HUDEP-2 (cell line): ENCODE measurements around the gene KRT75.

Experiments used
- DNase-seq, 76 experiments: peaks; one replicate each; lab custom pipeline; 2025; ENCODE audit not compliant: unreplicated experiment in 76 of 76; lab: John Stamatoyannopoulos, UW

KRT75 gene

DNA sequence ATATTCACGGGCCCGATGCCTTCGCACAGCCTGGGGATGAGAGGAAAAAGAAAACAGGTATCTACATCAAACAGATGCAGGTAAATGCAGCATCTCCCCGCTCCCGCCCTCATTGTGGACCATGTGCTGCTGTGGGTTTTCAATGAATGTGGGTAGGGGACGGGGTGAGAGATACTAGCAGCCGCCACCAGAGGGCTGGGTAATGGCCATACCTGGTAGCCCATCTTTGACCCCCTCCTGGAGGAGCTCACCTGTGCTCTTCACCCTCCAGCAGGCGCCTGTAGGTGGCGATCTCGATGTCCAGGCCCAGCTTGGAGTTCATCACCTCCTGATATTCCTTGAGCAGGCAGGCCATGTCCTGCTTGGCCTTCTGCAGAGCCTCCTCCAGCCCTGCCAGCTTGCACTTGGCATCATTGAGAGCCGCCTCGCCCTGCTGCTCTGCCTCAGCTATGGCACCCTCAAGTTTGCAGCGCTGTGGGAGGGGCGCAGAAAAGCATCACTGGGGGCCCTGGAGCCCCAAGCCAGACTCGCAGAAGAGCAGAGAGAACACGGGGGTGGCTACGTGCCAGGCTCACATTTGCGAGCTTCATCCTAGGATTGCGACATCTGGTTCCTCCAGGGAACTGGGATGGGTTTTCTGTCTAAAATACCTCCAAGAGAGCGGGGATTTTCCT lies 38.3 kb downstream of the KRT75 start:
- DNase-seq: peak in 1 of 76 experiments; percentile 3

DNA sequence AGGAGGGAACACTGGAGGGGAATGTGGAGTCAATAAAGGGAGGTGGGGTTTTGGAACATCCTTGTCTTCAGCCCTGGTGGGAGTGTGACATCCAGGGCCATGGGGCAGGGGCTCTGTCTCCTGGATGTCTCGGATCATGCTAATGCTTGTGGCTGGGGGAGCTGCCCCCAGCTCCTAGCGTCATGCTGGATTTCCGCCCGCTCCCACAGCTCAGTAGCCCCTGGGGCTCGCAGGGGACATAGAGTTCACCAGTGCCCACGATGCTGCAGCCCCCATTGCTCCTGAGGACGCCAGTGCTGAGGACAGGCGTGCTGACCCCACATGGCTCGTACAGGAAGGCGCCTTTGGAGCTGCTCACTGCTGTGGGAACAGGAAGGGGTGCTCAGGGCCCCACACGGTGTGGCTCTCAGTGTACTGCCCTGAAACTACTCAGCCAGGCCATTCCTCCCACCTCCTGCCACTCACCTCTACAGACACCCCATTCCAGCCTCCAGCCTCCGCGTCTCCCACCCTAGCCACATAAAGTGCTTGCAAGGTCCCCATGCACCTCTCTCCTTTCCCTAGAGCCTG lies 39.2 kb downstream of the KRT75 start:
- DNase-seq: no peak

DNA sequence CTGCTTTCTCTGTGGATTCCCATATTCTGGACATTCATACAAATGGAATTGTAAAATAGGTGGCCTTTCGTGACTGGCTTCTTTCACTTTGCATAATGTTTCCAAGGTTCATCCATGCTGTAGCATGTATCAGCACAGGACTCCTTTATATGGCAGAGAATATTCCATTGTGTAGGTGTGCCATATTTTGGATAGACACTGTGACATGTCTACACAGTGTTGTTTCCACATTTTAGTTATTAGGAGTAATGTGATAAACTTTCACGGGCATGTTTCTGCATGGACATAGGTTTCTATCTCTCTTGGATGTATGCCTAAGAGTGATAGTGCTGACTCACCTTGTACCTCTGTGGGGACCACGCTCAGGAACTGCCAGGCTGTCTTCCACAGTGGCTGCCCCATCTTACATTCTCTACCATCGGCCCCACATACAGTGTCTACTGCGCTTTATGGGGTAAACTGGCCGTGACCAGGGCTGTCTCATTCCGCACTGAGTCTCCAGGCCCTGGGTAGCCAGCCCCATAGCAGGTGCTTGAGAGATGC lies 41.6 kb downstream of the KRT75 start:
- no peak for DNase-seq

DNA sequence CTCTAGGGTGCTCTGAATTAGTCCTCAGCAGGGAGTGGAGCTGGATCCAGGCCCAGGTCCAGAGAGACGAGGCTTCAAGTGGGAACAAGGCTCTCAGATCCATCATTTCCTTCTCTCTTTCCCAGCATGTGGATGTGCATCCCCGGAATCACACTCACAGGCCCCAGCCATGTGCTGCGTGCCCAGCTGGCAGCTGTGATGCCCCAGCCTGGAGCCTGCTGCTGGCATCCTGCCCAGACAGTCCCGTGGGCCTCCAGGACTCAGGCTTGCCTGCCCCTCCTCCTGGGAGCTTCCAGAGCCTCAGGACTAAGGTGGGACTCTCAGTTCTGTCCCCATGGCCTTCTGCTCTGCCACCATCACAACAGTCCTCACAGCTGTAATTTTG lies 42.6 kb downstream of the KRT75 start:
- no peak for DNase-seq

DNA sequence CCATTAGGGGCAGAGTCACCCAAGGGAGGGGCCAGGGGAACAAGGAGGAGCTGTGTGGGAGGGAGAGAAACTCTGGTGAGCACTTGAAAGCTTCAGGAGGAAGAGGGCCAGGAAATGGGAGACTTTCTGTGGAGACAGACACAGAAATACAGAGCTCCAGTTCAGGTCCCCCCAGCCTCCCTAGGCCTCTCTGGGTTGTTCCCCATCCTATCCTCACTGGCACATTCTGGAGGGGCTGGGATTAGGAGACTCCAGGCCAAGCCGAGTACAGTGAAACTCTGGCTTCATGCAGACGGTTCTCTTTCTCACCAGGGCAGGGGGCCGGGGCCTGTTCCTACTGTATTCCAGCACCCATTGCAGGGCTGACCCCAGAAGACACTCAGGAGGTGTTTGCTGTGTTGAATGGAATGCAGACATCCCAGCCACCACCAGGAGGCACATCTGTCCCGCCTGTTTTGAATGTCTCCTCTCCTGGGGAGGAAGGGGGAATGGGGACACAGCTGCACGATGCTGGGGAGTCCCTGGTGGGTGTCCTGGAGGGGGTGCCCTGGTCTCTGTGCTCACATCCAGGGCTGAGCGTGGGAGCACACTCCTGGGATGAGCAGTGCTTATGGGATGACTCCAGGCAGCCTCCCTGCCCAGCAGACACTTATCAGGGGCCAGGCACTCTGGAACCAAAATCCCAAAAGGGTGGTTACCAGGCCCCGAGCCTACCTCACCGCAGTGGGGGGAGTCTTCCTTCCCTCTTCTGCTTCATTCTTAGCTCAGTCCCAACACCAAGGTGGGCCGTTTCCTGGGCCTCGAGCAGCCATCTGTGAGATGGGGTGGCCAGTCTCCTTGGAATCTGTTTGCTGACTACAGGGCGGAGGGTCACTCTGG lies 43.2 kb downstream of the KRT75 start:
- DNase-seq: peak in 13 of 76 experiments; percentile 2 to 24 (median 7)

DNA sequence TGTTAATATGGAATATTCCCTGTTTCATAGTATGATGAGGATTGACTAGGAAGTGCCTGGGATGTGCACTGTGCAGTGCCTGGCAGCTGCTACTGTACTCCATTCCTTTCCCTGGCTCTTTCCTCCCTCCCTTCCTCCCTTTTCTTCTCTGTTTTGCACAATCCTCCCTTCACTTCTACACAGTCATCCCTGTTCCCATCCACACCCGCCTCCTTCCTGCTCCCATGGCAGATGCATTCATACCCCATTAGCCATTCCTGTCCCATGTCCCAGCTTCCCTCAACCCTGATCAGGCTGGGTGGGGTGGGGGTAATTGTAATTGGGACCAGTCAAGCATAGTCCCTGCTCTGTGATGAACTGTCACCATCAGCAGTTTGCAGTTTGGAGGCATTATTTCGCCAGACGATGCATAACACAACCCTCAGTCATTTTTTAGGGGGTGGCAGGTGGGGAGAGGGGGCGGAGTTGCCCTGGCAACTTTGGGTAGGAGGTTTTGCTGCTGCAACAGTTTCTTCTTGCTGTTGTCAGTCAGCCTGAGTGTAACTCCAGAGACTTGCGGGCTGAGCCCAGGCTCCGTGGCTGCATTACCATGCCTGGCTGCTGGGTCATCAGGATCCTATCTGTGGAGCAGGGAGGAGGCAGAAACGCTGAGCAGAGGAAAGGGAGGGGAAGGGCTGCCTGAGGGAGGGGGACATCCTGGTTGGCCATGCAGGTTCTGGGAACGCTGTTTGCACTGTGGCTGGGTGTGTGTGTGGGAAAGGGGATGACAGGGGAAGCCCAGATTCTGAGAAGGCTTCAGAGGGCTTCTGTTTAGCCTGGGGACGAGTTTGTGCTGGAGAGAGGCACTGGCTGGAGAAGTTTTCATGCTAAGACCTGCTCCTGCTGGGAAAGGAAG lies 44.6 kb downstream of the KRT75 start:
- DNase-seq: no peak

DNA sequence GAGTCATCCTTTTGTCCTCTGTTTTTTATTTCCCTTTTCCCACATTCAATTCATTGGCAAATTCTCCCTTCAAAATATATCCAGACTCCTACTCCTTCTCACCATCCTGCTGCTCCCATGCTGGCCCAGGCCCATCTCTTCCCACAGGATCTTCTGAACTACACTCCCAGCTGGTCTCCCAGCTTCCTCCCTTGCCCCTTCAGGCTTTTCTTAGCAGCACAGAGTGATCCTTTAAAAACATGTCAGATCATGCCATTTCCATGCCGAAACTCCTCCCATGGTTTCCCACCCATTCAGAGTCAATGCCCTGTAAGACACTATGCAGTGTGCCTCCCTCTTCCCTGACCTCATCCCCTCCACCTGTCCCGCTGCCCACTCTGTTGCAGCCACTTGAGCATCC lies 46.3 kb downstream of the KRT75 start:
- DNase-seq: no peak

DNA sequence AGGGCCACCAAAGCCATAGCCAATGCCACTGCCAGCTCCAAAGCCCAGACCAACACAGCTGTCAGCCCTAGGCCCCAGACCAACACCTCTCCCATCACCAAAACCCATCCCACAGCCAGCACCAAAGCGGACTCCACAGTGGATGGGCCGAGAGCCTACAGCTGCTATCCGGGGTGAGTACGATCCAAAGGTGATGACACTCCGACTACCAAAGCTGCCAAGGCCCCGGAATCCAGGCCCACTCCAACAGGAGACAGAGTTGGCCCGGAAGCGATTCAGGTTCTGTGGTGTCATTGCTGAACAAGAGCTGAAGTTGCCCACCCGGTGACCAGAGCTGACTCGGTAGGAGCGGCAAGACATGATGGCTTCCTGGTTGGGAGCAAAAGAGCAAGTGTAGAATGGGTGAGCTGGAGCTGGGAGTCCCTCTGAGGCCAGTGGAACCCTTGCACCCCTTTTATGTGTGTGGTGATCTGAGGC lies 48.9 kb downstream of the KRT75 start, which contains the start of gene KRT84:
Gene KRT84 (minus strand): TSS at position 427 of the 477 bp plus-strand sequence. CDS start 67 bp downstream, at position 360.
- no peak for DNase-seq

DNA sequence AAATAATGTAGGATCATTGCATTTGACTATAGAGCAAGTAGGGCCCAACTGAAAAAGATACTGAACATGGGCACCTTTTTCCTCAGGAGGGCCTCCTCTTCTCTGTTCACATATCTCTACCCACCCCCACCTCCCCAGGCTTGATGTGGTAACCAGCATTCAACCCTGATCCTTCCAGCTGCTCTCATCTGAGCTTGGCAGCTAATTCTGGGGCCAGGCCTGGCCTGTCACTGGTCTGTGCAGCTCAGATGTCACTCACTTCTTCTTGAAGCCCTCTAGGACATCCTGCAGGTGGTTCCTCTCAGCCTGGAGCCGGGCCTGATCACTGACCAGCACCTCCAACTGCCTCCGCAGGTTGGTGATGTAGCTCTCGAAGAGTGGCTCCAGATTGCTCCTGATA lies 50.8 kb downstream of the KRT75 start:
- no peak for DNase-seq

DNA sequence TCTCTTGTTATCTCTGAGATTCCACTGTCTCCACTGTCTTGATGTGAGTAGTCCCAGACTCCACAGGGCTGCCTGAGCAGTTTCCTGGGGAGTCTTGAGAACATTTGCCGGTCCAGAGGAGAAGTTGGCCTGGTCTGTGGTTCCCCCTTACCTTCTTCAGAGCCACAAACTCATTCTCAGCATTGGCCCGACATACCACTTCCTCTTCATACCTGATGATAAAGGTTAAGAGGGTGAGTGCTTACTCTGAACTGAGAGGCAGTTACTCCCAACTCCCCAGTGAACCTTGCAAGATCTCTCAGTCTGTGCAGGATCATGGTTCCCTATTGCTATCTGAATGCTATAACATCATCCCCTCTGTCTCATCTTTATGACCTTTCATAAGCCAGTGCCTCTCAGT lies 51.3 kb downstream of the KRT75 start:
- DNase-seq: no peak

DNA sequence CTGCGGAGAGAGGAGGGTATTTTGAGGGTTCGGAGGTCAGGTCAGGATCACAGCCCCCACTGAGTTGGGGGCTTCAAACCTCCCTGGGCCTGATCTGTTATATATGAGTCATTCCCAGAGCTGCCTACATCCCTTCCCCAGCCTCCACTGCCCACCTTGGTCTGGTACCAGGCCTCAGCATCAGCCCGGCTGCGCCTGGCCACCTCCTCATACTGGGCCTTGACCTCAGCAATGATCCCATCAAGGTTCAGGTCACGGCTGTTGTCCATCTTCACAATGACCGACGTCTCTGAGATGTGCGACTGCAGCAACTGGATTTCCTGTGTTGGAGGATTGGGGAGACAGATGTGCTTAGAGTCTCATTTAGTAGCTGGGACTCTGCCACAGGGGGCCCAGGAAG lies 53.0 kb downstream of the KRT75 start:
- DNase-seq: no peak

DNA sequence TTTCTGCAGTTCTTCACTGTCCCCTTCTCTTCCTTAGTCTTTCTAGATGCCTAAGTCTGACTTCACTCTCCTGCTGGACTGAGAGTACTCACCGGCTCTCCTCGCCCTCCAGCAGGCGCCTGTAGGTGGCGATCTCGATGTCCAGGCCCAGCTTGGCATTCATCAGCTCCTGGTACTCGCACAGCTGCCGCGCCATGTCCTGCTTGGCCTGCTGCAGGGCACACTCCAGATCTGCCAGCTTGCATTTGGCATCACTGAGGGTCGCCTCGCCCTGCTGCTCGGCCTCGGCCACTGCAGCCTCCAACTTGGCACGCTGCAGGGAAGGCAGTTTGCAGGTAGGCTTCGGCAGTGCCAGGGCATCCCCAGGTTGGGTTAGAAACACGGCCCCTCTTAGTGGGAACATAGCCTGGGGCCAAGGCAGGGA lies 53.9 kb downstream of the KRT75 start:
- DNase-seq: peak in 19 of 76 experiments; percentile 1 to 27 (median 8)

DNA sequence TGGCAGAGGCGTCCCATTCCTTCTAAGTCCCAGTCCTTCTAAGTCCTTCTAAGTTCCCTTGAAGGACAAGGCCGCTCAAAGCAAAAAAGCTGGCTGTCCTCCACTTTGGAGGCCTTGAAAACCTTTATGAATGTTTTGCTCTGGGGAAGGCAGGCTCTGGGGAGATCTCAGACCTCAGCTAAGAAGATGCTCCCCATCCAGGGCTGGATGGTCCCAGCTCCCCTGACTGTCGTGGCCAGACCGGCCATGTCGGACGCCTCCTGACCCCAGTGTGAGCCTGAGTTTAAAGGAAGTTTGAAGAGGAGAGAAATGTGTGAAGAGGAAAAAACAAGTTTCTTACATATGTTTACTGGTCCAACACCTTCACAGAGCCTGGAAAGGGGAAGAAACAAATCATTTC lies 54.6 kb downstream of the KRT75 start:
- DNase-seq: no peak

DNA sequence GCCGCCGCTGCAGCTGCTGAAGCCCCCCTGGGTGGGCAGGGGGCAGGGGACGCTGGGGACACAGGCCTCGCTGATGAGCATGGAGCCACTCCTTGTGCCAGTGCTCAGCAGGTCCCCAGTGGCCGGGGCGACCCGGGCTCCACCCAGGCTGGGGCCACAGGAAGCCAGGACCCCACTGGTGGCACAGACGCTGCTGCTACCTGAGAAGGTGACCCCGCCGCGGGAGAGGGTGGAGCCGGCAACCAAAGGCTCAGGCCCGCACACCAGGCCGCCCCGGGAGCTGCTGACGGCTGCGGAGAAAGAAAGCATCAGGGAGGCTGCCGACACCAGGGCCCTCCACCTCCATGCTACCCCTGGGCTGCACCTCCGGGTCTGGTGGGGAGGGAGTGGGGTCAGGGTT lies 56.1 kb downstream of the KRT75 start:
- DNase-seq: no peak

DNA sequence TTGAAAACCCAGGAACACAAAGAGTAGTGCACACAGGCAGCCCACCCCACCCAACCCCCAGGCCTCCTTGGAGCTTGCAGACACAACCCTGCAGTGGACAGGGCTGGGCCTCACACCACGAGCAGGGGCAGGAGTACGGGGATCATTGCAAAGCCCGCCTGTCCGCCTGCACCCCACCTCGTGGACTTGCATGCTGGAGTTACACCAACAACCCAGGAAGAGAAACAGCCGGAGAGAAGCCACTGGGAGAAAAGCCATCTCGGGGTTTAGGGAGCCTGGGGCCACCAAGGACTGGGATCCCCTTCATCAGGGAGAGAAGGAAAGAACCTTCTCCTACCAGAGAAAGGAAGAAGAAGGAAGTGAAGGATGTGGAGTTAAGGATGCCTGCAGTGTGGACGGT lies 56.9 kb downstream of the KRT75 start:
- no peak for DNase-seq
